ENCODE data around the gene LRCOL1. TPM values are rescaled to one million over a fixed set of nuclear protein-coding genes. Genes with fewer than 3 reads are reported as not detected.
A peak's percentile ranks its signal among the peaks of the same experiment; 100 is the strongest.

The LRCOL1 gene
- total and polyA plus RNA-seq, 10 donors, result 0.54 to 4.1 (median 1.4) TPM; not detected in 2

- no peaks in the 10 kb centered on the region for H3K27me3 ChIP-seq (replicated peaks in 1 of 7)
Observed at GRCh38 chr12:132651444-132652100, 41.2 kb upstream of the LRCOL1 start.

GRCh38 chr12:132649226-132649945 is 39.0 kb upstream of the LRCOL1 start:
- intact Hi-C loops (cut with DNase I; ENCODE audit: low total_unique reads), result no loop called here
- peak; percentile 67 for DNase-seq
- Histone ChIP-seq H3K4me1 (peaks cover 0 to 3% (median 0%) of the 10 kb centered on the region in 6 donors), H3K4me3 (no peak overlapping the region), H3K9me3 (no peaks in the 10 kb centered on the region), H3K36me3 (peaks cover 0 to 96% (median 48%) of the 10 kb centered on the region in 6 donors), H3K27me3 (replicated peaks in 1 of 7) (no peaks in the 10 kb centered on the region), H3K27ac (no peak overlapping the region)
- TF ChIP-seq POLR2A (IDR thresholded peaks at IDR 0.05), result no peak
- TF ChIP-seq, protein P1, sequence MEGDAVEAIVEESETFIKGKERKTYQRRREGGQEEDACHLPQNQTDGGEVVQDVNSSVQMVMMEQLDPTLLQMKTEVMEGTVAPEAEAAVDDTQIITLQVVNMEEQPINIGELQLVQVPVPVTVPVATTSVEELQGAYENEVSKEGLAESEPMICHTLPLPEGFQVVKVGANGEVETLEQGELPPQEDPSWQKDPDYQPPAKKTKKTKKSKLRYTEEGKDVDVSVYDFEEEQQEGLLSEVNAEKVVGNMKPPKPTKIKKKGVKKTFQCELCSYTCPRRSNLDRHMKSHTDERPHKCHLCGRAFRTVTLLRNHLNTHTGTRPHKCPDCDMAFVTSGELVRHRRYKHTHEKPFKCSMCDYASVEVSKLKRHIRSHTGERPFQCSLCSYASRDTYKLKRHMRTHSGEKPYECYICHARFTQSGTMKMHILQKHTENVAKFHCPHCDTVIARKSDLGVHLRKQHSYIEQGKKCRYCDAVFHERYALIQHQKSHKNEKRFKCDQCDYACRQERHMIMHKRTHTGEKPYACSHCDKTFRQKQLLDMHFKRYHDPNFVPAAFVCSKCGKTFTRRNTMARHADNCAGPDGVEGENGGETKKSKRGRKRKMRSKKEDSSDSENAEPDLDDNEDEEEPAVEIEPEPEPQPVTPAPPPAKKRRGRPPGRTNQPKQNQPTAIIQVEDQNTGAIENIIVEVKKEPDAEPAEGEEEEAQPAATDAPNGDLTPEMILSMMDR (IDR thresholded peaks at IDR 0.05 in 8 of 11, conservative IDR thresholded peaks at IDR 0.05 in 3 of 11), result no peak
- TF ChIP-seq POLR2AphosphoS5 (IDR thresholded peaks at IDR 0.05), result peak in 1 of 3 donors; percentile 8
- 94 to 97% (median 96%) methylated on average over 22 to 27 of the region's 27 CpGs for WGBS, 5 donors

More at GRCh38 chr12:132651444-132652100, 41.2 kb upstream of the LRCOL1 start:
- no peak for TF ChIP-seq POLR2A (IDR thresholded peaks at IDR 0.05)
- TF ChIP-seq, protein P1 (IDR thresholded peaks at IDR 0.05 in 8 of 11, conservative IDR thresholded peaks at IDR 0.05 in 3 of 11), result no peak
- no peak for TF ChIP-seq POLR2AphosphoS5 (IDR thresholded peaks at IDR 0.05)
- Histone ChIP-seq H3K4me3 (no peak overlapping the region), H3K9me3 (no peaks in the 10 kb centered on the region), H3K27ac (peak overlapping the region in 1 of 8 donors; percentile 29), H3K36me3 (peaks cover 0 to 100% (median 61%) of the 10 kb centered on the region in 6 donors), H3K4me1 (peaks cover 0 to 5% (median 0%) of the 10 kb centered on the region in 6 donors)
- intact Hi-C loops (cut with DNase I; ENCODE audit: low total_unique reads), result no loop called here
- DNase-seq, result peak; percentile 29
- 80 to 88% (median 84%) methylated on average over 9 of the region's 9 CpGs for WGBS, 5 donors

GRCh38 chr12:132648616-132649225 is 38.3 kb upstream of the LRCOL1 start:
- TF ChIP-seq, protein P1 (IDR thresholded peaks at IDR 0.05 in 8 of 11, conservative IDR thresholded peaks at IDR 0.05 in 3 of 11), result no peak
- TF ChIP-seq POLR2AphosphoS5 (IDR thresholded peaks at IDR 0.05), result peak in 1 of 3 donors; percentile 15
- intact Hi-C loops (cut with DNase I; ENCODE audit: low total_unique reads), result no loop called here
- Histone ChIP-seq H3K4me1 (no peaks in the 10 kb centered on the region), H3K36me3 (peaks cover 0 to 96% (median 49%) of the 10 kb centered on the region in 6 donors), H3K9me3 (no peaks in the 10 kb centered on the region), H3K27ac (no peak overlapping the region), H3K27me3 (replicated peaks in 1 of 7) (no peaks in the 10 kb centered on the region), H3K4me3 (no peak overlapping the region)
- 95% methylated on average over 23 to 24 of the region's 24 CpGs for WGBS, 5 donors
- peak; percentile 45 for DNase-seq

GRCh38 chr12:132647858-132648257 is 37.5 kb upstream of the LRCOL1 start:
- TF ChIP-seq, protein P1 (IDR thresholded peaks at IDR 0.05 in 8 of 11, conservative IDR thresholded peaks at IDR 0.05 in 3 of 11), result no peak
- TF ChIP-seq POLR2A (IDR thresholded peaks at IDR 0.05), result no peak
- TF ChIP-seq POLR2AphosphoS5 (IDR thresholded peaks at IDR 0.05), result no peak
- Histone ChIP-seq H3K4me3 (no peak overlapping the region), H3K27me3 (replicated peaks in 1 of 7) (no peaks in the 10 kb centered on the region), H3K27ac (no peak overlapping the region), H3K9me3 (no peaks in the 10 kb centered on the region), H3K4me1 (no peaks in the 10 kb centered on the region), H3K36me3 (peaks cover 0 to 96% (median 51%) of the 10 kb centered on the region in 6 donors)
- intact Hi-C loops (cut with DNase I; ENCODE audit: low total_unique reads), result no loop called here
- peak; percentile 12 for DNase-seq
- WGBS, 5 donors, result 90 to 96% (median 95%) methylated on average over 10 of the region's 10 CpGs

All from spleen (tissue), 11 donors.